Measurements from ENCODE around the gene DUT. TPM values are rescaled to one million over a fixed set of nuclear protein-coding genes. Genes with fewer than 3 reads are reported as not detected.

DUT gene
- total RNA-seq, 1 experiment from 2014 or later, result 81.1 TPM

- Mint-ChIP-seq H3K4me1 (ENCODE audit: insufficient read depth, unreplicated experiment) (peaks cover 19% of the 10 kb centered on the region), H3K36me3 (ENCODE audit: insufficient read depth, unreplicated experiment) (no peaks in the 10 kb centered on the region), H3K9me3 (ENCODE audit: unreplicated experiment) (no peaks in the 10 kb centered on the region), H3K27ac (ENCODE audit: low read depth, unreplicated experiment) (no peak overlapping the region), H3K4me3 (ENCODE audit: unreplicated experiment) (no peak overlapping the region), H3K27me3 (ENCODE audit: insufficient read depth, unreplicated experiment) (no peaks in the 10 kb centered on the region)
- ChIA-PET CTCF (interaction anchor here (1.1 to 2.1 kb wide), 5 partner anchors 19 to 503 kb away, joined by 4 to 7 read pairs (median 6); no protein-coding TSS in a partner anchor), POLR2A (no interaction called here)
- intact Hi-C loops (cut with micrococcal nuclease), result loop anchor here (5.0 to 10.0 kb wide), 2 partner anchors 152 to 609 kb away; partner anchors contain the start of gene SHC4
- no TSS peak for BruUV-seq (replicated peaks)
- no peak for DNase-seq (ENCODE audit: unreplicated experiment)
- no peak for TF ChIP-seq CTCF (IDR thresholded peaks at IDR 0.05; ENCODE audit: unreplicated experiment)
Observed at GRCh38 chr15:48355377-48355776, 24.1 kb downstream of the DUT start.

GRCh38 chr15:48358229-48359152 is 27.3 kb downstream of the DUT start:
- Mint-ChIP-seq H3K4me1 (ENCODE audit: insufficient read depth, unreplicated experiment) (peaks cover 19% of the 10 kb centered on the region), H3K4me3 (ENCODE audit: unreplicated experiment) (no peak overlapping the region), H3K27ac (ENCODE audit: low read depth, unreplicated experiment) (no peak overlapping the region), H3K9me3 (ENCODE audit: unreplicated experiment) (peaks cover 8% of the 10 kb centered on the region), H3K36me3 (ENCODE audit: insufficient read depth, unreplicated experiment) (no peaks in the 10 kb centered on the region), H3K27me3 (ENCODE audit: insufficient read depth, unreplicated experiment) (no peaks in the 10 kb centered on the region)
- BruUV-seq (replicated peaks), result no TSS peak
- ChIA-PET POLR2A (interaction anchor here (0.6 to 1.4 kb wide), 11 partner anchors 12 to 500 kb away, joined by 3 to 9 read pairs (median 3); partner anchors contain the start of gene CEP152), CTCF (interaction anchor here (0.6 to 4.4 kb wide), 53 partner anchors 12 to 1787 kb away, joined by 3 to 57 read pairs (median 4); partner anchors contain the start of genes CEP152 and FBN1)
- peak; percentile 75 for TF ChIP-seq CTCF (IDR thresholded peaks at IDR 0.05; ENCODE audit: unreplicated experiment)
- intact Hi-C loops (cut with micrococcal nuclease), result loop anchor here (1.0 to 10.0 kb wide), 5 partner anchors 149 to 1786 kb away; partner anchors contain the start of gene SHC4
- peak; percentile 55 for DNase-seq (ENCODE audit: unreplicated experiment)

- peak; percentile 54 for DNase-seq (ENCODE audit: unreplicated experiment)
Observed at GRCh38 chr15:48360841-48361240, 29.6 kb downstream of the DUT start.

More at GRCh38 chr15:48360841-48361240, 29.6 kb downstream of the DUT start:
- no peak overlapping the region for H3K4me3 Mint-ChIP-seq (ENCODE audit: unreplicated experiment)
- H3K36me3 Mint-ChIP-seq (ENCODE audit: insufficient read depth, unreplicated experiment), result no peaks in the 10 kb centered on the region
- H3K27me3 Mint-ChIP-seq (ENCODE audit: insufficient read depth, unreplicated experiment), result no peaks in the 10 kb centered on the region
- intact Hi-C loops (cut with micrococcal nuclease), result no loop called here
- no peak for TF ChIP-seq CTCF (IDR thresholded peaks at IDR 0.05; ENCODE audit: unreplicated experiment)
- peaks cover 8% of the 10 kb centered on the region for H3K9me3 Mint-ChIP-seq (ENCODE audit: unreplicated experiment)
- H3K27ac Mint-ChIP-seq (ENCODE audit: low read depth, unreplicated experiment), result no peak overlapping the region
- BruUV-seq (replicated peaks), result no TSS peak
- POLR2A ChIA-PET, result interaction anchor here (0.8 kb wide), 1 partner anchor 482 kb away, joined by 3 read pairs; no protein-coding TSS in a partner anchor
- CTCF ChIA-PET, result interaction anchor here (1.4 to 3.6 kb wide), 3 partner anchors 20 to 495 kb away, joined by 3 to 35 read pairs (median 11); no protein-coding TSS in a partner anchor
- H3K4me1 Mint-ChIP-seq (ENCODE audit: insufficient read depth, unreplicated experiment), result peaks cover 8% of the 10 kb centered on the region

All from MCF 10A (cell line).